G401 (cell line): Measurements from ENCODE around the gene ARHGAP32. TPM values are rescaled to one million over a fixed set of nuclear protein-coding genes. Genes with fewer than 3 reads are reported as not detected.
"Not testable (repeated sequence)": the region's sequence is repeated elsewhere in the genome, so short reads cannot be mapped to it uniquely, and the experiment has no call there.

Source experiments
- DNase-seq: peaks from one replicate; pipeline ENCODE4 v3.0.0-alpha.2; 2015; ENCODE audit warnings: low spot score
- in situ Hi-C: cut with HindIII; loops from 2 replicates; pipeline ENCODE4 v1.10.0; 2016; ENCODE audit warnings: low sequenced_read_pairs, mixed read lengths
- total RNA-seq: library from RNA; depleted of rRNA; stranded (reverse); fragments of >200 nt; shearing (Covaris generic); gene quantifications from 2 replicates; pipeline ENCODE4 v1.2.3, GENCODE V29; 2014; rRNA removed

The ARHGAP32 gene
- total RNA-seq, 1 experiment from 2014 or later, result not detected

DNA sequence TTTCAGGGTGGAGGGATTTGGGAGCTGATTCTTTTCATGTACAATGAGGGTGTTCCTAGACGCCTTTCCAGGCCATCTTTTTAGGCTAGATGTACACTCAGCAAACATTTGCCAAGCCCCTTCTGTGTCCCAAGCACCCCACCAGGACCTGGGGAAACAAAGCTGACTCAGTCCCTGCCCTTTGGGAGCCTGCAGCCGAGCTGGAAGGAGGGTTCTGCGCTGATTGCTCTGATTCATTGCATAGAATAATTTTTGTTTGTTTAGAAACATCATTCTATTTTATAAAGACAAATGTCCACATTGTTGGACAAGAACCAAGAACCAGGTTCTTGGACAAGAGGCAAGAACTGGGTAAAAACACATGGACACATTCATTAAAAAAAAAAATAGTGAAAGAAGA is 266.1 kb downstream of the ARHGAP32 start:
- no peak for DNase-seq
- in situ Hi-C loops, result no loop called here

DNA sequence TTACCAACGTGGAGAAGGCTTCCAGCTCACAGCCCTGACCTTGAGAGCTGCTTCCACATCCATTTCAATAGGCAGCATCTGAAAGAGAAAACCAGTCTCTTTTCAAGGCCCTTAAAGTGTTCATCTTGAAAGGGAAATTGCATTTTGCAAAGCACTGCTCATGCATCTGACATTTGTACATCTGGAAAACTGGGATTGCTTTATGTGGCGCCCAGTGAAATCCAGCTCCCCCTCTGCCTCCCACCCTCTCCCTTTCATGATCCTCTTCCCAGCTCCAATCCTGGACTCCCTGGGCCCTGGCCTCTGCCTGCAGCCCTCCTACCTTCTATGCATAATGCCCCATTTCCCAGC is 266.9 kb downstream of the ARHGAP32 start:
- no peak for DNase-seq
- in situ Hi-C loops, result no loop called here

DNA sequence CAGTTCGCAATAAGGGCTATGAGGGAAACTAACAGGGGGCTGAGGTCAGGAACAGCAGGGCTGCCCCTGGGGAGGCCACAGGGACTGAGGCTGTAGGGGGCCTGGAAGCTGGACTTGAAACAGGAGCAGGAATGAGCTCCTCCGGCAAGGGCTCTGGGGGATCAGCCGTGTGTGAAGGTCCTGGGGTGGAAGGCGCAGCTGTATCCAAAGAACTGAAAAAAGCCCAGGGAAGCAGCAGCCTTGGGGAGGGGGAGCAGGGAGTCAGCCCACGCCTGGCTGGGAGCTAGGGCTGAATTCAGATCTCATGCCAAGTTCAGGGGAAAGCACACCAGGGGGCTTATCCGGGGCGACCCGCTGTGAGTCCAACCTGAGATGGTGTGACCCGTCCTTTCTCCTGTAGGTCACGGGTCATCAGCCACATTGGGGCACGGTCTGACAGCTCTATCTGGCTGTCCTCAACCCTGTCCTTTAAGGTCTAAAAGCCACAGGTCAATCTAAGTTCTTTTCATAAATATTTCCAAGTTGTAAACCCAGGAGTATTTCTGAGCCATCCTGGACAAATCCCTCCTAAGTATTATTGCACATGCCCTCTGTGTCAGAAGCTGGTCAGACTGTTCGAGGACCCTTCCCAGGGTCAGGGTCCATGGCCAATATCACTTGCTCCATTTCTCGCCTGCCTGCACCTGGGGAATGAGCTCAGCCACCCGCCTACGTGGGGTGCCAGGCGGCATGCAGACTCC is 267.4 kb downstream of the ARHGAP32 start:
- in situ Hi-C loops, result no loop called here
- no peak for DNase-seq

DNA sequence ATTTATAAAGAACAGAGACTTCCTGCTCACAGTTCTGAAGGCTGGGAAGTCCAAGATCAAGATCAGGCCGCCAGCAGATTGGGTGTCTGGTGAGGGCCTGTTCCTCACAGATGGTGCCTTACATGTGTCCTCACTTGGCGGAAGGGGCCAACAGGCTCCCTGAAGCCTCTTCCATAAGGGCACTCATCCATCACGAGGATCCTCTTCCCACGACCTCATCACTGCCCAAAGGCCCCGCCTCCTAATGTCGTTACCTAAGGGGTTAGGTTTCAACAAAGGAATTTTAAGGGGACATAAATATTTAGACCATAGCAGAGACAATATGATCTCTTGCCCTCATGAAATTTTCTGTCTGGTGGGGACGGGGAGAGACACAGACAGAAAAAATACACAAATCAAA is 268.0 kb downstream of the ARHGAP32 start:
- DNase-seq, result no peak
- in situ Hi-C loops, result no loop called here

DNA sequence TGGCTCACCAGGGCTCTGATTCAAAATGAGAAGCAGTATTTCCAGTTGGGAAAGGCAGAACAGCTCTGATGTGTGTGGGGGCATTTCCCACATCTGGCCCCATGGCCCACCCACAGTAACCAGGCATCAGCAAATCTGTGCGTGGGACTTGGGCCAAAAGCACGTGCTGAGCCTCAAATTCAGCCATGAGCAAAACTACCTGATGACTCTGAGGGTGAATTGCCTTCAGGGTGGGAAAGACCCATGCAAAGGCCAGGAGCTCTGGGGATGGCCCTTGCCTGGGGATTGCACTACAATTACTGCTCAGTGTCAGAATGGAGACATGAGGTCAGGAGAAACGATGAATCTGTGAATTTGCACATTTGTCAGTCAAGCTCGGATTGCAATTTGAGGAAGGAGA is 270.3 kb downstream of the ARHGAP32 start:
- DNase-seq, result no peak
- in situ Hi-C loops, result no loop called here

DNA sequence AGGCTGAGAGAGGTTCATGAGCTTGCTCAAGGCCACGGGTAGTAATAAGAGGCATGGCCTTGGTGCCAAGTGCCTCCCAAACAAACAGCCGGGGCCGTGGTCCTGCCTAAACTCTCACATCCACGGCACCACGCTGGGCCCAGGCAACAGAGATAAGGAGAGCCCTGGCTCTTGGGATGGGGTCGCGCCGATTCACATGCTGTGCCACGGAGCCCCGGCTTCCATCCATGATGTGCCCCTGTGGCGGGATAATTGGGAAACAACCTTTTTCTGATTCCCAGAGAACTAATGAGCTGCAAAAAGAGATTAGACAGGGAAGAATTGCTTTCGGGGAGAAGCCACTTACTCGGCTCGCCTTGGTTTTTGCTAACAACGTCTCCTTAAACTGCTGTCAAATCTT is 271.5 kb downstream of the ARHGAP32 start:
- in situ Hi-C loops, result no loop called here

DNA sequence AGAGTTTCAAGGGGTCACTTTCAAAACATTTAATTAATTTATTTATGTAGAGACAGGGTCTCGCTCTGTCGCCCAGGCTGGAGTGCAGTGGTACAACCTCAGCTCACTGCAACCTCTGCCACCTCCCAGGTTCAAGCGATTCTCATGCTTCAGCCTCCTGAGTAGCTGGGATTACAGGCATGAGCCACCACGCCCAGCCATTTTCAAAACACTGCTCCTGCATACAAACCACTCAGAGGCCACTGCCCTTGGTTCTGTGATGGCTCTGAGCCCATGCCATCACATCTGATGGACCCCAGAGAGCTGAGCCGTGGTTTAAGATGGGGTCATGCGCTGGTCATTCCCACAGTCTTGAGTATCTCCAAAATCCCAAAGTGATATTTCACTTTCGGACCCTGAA is 272.5 kb downstream of the ARHGAP32 start:
- in situ Hi-C loops, DNase-seq: not testable (repeated sequence)

More for the DNA sequence above, 271.5 kb downstream of the ARHGAP32 start:
- no peak for DNase-seq

DNA sequence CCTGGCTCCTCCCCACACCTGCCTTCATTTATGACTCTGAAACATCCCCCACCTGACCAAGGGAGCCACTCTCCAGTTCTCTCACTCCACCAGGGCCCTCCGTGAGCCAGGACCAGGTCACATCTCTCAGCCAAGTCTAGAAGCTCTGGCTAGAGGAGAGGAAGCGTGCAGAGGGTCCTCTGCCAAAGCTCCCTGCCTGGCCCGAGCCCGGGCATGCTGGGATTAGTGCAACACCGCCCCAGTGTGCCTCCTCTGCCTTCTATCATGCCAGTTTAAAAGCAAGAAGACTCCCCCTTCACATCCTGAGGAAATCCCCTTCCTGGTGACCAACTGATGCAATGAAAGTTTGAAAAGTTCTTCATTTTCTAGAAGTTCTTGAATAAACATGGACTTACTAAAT is 272.9 kb downstream of the ARHGAP32 start:
- DNase-seq, result no peak
- in situ Hi-C loops, result no loop called here

DNA sequence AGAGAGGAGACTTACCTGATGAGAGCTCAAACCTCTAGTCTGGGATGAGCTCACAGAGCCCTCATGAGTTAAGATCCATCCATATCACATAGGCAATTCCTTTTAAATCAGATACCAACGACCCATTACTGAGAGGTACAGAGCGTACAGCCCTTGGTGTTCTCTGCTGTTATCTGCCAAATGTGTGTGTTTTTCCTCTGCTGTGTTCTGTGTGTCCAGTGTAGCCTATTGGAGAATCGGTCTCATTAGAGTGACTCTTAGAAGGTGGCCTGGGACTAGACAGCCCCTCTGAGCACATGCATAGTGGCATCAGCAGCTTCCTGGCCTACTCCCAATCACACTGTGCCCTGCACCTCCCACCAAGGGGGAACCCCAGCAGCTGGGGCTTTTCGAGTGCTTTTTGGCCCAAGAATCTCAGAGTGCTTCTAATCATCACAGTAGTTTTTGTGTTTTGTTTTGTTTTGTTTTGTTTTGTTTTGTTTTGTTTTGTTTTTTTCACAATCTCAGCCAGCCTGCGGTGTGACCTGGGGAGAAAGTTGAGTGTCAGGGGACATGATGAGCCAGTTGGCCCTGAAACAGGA is 274.9 kb downstream of the ARHGAP32 start:
- in situ Hi-C loops, result no loop called here
- no peak for DNase-seq

DNA sequence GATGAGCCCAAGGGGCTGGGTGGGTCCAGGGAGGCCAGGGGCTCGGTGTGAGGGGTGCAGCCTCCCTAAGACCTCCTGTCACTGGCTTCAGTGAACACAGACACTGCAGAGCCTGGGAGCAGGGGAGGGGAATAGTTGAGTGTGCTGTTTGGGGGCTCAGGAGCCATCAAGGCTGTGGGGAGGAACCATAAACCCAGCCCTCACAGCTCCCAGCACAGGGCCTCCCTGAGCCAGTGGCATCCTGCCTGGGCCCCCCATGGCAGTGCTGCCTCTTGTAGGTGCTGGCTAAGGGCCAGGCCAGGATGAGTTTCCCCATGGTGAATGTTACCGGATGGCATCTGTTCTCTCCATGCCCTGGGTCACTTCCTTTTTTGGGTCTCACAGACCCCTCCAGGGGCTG is 275.4 kb downstream of the ARHGAP32 start:
- in situ Hi-C loops, result no loop called here
- DNase-seq, result no peak

DNA sequence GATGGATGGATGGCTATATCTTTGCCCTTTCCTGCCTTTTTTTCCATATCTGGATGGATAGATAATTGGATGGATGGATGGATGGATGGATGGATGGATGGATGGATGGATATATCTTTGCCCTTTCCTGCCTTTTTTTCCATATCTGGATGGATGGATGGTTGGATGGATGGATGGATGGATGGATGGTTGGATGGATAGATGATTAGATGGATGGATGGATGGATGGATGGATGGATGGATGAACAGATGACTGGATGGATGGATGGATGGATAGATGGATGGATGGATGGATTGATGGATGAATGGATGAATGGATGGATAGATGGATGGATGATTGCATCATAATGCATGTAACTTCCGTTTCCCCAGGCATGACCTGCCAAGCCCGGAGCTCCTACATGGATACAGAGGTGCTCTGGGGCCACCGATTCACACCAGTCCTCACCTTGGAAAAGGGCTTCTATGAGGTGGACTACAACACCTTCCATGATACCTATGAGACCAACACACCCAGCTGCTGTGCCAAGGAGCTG is 276.0 kb downstream of the ARHGAP32 start:
- no peak for DNase-seq
- in situ Hi-C loops, result no loop called here

DNA sequence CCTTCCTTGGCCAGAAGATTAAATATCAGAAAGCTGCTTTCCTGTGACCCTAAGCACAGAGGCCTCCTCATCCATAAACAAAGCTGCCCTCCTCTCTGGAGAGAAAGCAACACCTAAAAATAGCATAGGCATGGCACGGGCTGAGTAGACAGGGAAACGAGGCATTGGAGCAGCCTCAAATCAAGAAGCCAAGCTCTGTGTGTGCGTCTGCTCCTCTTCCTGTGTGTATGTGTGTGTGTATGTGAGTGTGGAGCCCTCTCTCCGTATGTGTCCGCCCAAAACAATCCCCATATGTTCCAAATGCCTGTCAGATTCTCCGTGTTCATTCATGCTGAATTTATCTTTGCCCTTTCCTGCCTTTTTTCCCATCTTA is 277.0 kb downstream of the ARHGAP32 start:
- DNase-seq, result peak; percentile 40

More for the DNA sequence above, 277.0 kb downstream of the ARHGAP32 start:
- in situ Hi-C loops, result no loop called here

Other genes with a start within 250 kb of the ARHGAP32 start
- gene TP53AIP1, start 249.5 kb downstream of the ARHGAP32 start, total RNA-seq, result not detected in 2 replicates
- not detected in 2 replicates for gene BARX2, start 183.5 kb upstream of the ARHGAP32 start, total RNA-seq